Measurements from ENCODE around the gene NATD1.

- TF ChIP-seq CTCF (IDR thresholded peaks at IDR 0.05; ENCODE audit: poor library complexity) (no peak), EZH2 (IDR thresholded peaks at IDR 0.05; ENCODE audit: borderline replicate concordance) (no peak), EZH2phosphoT487 (IDR thresholded peaks at IDR 0.05; ENCODE audit: low read depth, severe bottlenecking, unreplicated experiment) (no peak)
Measured at GRCh38 chr17:21250854-21251253, 2.4 kb downstream of the NATD1 start.

Data from hepatocyte (in vitro differentiated cells).